Measurements from ENCODE around the gene GET4. TPM values are rescaled to one million over a fixed set of nuclear protein-coding genes. Genes with fewer than 3 reads are reported as not detected.

Gene GET4
- total and polyA plus RNA-seq, 2 of the 4 experiments (the other 2 are of a cell fraction): 11.3 to 30.9 TPM

DNA sequence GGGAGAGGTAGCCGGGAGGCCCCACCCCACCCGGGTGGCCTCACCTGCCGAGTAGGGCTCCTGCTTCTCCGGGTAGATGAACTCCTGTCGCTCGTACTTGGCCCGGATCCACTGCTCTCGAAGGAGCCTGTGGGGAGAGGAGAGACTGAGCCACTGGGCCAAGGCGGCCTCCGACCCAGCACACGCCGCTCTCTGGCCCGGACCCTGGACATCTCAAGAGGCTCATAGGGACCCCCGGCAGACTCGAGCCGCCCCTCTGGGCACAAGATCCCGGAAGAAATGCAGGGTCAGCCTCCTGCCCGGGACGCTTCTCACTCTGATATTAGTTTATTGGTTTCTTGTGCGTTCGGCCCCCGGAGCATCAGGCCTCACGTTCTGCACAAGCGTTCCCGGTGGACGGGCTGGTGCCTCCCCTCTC is 43.6 kb downstream of the GET4 start:
- Histone ChIP-seq H2AFZ (replicated peaks; ENCODE audit: low read length, poor library complexity) (no peak overlapping the region), H3K9me3 (ENCODE audit: control insufficient read depth, insufficient read depth, low read length) (no peaks in the 10 kb centered on the region), H3K23ac (ENCODE audit: low read depth, low read length) (no peak overlapping the region)

More for the DNA sequence above, 43.6 kb downstream of the GET4 start:
- H3K4me1 ChIP-seq (ENCODE audit: control insufficient read depth, insufficient read depth, low read length): peaks cover 7% of the 10 kb centered on the region
- ChIA-PET CTCF (no interaction called here), POLR2A (ENCODE audit: unreplicated experiment) (no interaction called here)
- H3K9ac ChIP-seq (ENCODE audit: low read depth, low read length): no peak overlapping the region
- no peaks in the 10 kb centered on the region for H3K36me3 ChIP-seq (ENCODE audit: control insufficient read depth, insufficient read depth, low read length)
- ATAC-seq (ENCODE audit: low read depth): no peak
- H4K5ac ChIP-seq (ENCODE audit: low read depth, low read length): no peak overlapping the region
- TF ChIP-seq SMC3 (IDR thresholded peaks at IDR 0.05; ENCODE audit: low read depth, low read length) (no peak), BHLHE40 (IDR thresholded peaks at IDR 0.05; ENCODE audit: low read depth, low read length) (no peak), CEBPB (IDR thresholded peaks at IDR 0.05; ENCODE audit: low read depth, low read length) (no peak), MXI1 (IDR thresholded peaks at IDR 0.05; ENCODE audit: borderline replicate concordance, low read depth, low read length) (no peak), FOS (IDR thresholded peaks at IDR 0.05; ENCODE audit: low read depth, low read length) (no peak)
- TF ChIP-seq, protein P1, sequence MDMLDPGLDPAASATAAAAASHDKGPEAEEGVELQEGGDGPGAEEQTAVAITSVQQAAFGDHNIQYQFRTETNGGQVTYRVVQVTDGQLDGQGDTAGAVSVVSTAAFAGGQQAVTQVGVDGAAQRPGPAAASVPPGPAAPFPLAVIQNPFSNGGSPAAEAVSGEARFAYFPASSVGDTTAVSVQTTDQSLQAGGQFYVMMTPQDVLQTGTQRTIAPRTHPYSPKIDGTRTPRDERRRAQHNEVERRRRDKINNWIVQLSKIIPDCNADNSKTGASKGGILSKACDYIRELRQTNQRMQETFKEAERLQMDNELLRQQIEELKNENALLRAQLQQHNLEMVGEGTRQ (IDR thresholded peaks at IDR 0.05; ENCODE audit: low read depth, low read length): no peak
- in situ Hi-C loops (cut with MboI; ENCODE audit: low sequenced_read_pairs) (no loop called here), dilution Hi-C loops (cut with HindIII; ENCODE audit: low sequenced_read_pairs, unreplicated experiment) (no loop called here), intact Hi-C loops (cut with micrococcal nuclease) (no loop called here)
- H3K27ac ChIP-seq (ENCODE audit: insufficient read depth, low read length): no peak overlapping the region
- no peak overlapping the region for H3K4me2 ChIP-seq (ENCODE audit: low read depth, low read length)
- H2BK5ac ChIP-seq (ENCODE audit: low read depth, low read length, poor library complexity, severe bottlenecking): no peak overlapping the region
- no peaks in the 10 kb centered on the region for H3K79me1 ChIP-seq (ENCODE audit: low read depth in 1 of 2, low read length in 2 of 2)
- H3K27me3 ChIP-seq (ENCODE audit: control insufficient read depth, insufficient read depth, low read length): no peaks in the 10 kb centered on the region
- H2BK20ac ChIP-seq (ENCODE audit: low read depth, low read length): no peak overlapping the region
- no peak overlapping the region for H3K4me3 ChIP-seq (ENCODE audit: insufficient read depth, low read depth, low read length)
- no peak overlapping the region for H2BK120ac ChIP-seq (ENCODE audit: low read depth, low read length)
- H3K18ac ChIP-seq (ENCODE audit: low read depth, low read length): no peak overlapping the region
- no peak for DNase-seq
- H4K8ac ChIP-seq (ENCODE audit: low read depth in 2 of 2, low read length in 2 of 2): no peak overlapping the region
- WGBS, 2 experiments (ENCODE audit: extremely low coverage in 2 of 2, insufficient read length in 1 of 2): 88% methylated on average over 7 of the region's 26 CpGs; no CpG with 5 or more reads in 1 of the 2 experiments
- no peak overlapping the region for H3K56ac ChIP-seq (ENCODE audit: extremely low read depth, insufficient read depth, low read length)
- no peak overlapping the region for H2AK9ac ChIP-seq (replicated peaks; ENCODE audit: low read depth, low read length, poor library complexity)
- H4K20me1 ChIP-seq (ENCODE audit: insufficient read depth, low read length): no peaks in the 10 kb centered on the region
- no peak overlapping the region for H4K91ac ChIP-seq (ENCODE audit: insufficient read depth, low read depth, low read length)
- no peak overlapping the region for H2AK5ac ChIP-seq (ENCODE audit: low read depth, low read length)
- H3K4ac ChIP-seq (ENCODE audit: low read depth, low read length): no peak overlapping the region
- no peak overlapping the region for H2BK15ac ChIP-seq (ENCODE audit: low read depth, low read length)
- BruUV-seq (replicated peaks): no TSS peak
- H3K14ac ChIP-seq (replicated peaks; ENCODE audit: low read depth, low read length): no peak overlapping the region
- no peaks in the 10 kb centered on the region for H3K9me1 ChIP-seq (ENCODE audit: insufficient read depth, low read length)

Data from IMR-90 (cell line).